Hindlimb muscle (tissue), 1 donor: Measurements from ENCODE around the gene ANO6. TPM values are rescaled to one million over a fixed set of nuclear protein-coding genes. Genes with fewer than 3 reads are reported as not detected.
"Not testable (repeated sequence)": the region's sequence is repeated elsewhere in the genome, so short reads cannot be mapped to it uniquely, and the experiment has no call there.

ENCODE experiments used
- DNase-seq: peaks from one replicate; pipeline ENCODE4 v3.0.0-alpha.2; 2013
- polyA plus RNA-seq: library from polyadenylated mRNA; unstranded; fragments of 120-200 nt; gene quantifications from one replicate; pipeline ENCODE4 v1.2.1, GENCODE V29; 2013; ENCODE audit not compliant: insufficient read length

Gene ANO6
- polyA plus RNA-seq, 1 donor, result 64.7 TPM

GRCh38 chr12:45353944-45354343, 138.0 kb downstream of the ANO6 start:
- no peak for DNase-seq

GRCh38 chr12:45354399-45354798, 138.5 kb downstream of the ANO6 start:
- DNase-seq, result no peak

DNA sequence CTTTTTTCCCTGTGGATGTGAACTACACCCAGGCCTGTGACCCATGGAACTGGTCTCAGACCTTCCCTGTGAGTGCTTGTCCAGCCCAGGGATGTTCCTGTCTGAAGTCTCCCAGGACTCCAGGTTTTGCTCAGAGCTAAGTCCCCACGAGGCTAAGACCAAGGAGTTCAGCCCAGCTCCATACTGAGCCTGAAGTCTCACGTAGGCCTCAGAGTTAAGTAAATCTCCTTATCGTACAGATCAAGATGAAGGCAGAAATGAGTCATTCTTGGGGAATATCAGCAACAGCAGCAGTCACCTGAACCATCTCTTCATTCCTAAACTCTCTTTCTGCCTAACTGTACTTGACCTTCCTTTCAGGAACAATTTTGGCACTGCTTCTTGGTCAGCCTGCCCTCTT, 139.8 kb downstream of the ANO6 start:
- DNase-seq, result no peak

DNA sequence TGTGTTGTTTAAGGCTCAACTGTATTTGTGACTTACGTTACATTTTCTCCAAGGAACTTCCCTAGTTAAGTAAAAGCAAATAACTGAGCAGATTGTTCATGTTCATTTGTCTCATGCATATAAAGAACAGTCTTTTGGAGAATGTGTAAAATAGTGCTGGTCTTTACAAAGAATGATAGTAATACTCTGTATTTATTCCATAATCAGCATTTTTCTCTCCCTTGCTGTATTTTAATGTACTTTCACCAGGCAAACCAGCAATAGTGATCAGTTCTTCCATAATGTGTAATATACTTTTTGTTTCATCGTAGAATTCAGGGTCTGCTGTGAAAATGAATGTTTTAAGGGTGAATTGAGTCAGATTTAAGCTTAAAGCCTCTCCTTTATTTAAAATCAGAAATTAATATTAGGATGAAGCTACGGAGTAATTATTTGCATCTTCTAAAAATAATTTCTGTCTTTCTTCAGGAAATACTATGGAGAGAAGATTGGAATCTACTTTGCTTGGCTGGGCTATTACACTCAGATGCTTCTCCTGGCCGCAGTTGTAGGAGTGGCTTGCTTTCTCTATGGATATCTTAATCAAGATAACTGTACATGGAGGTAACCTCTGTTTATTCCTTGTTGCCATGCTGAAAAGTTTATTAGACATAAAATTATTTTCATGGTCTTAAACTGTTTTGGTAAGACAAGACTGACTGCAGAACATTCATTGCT, 141.1 kb downstream of the ANO6 start:
- DNase-seq, result no peak

GRCh38 chr12:45357539-45358417, 141.9 kb downstream of the ANO6 start:
- peak; percentile 72 for DNase-seq

GRCh38 chr12:45362291-45362690, 146.4 kb downstream of the ANO6 start:
- no peak for DNase-seq

GRCh38 chr12:45363903-45364302, 148.0 kb downstream of the ANO6 start:
- DNase-seq, result no peak

DNA sequence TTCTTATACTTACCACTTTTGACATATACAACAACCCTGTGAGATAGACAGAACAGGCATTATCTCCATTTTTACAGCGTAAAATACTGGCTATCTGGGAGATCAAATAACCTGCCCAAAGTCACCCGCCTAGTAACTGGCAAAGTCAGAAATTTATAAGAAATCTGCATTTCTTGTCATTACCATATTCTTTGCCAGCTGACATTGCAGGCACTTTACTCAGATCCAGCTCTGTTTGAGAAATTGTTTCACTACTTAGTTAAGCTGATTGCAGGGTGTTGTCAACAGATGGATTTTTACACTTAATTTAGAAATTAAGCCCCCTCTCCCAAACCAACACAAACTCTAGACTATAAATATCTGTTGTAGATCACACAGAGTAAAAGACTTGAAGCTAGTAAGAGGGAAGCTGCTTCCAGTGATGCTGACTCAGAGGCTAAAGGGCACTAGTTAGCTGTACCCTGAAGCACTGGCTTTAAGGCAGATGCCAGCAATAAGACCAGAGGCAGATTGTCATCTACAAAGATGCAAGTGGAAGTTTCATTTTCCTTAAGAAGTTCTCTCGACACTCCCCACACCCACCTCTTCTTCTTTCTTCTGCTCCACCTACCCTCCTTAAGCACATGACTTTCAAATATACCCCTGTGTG, 153.1 kb downstream of the ANO6 start:
- DNase-seq, result no peak

DNA sequence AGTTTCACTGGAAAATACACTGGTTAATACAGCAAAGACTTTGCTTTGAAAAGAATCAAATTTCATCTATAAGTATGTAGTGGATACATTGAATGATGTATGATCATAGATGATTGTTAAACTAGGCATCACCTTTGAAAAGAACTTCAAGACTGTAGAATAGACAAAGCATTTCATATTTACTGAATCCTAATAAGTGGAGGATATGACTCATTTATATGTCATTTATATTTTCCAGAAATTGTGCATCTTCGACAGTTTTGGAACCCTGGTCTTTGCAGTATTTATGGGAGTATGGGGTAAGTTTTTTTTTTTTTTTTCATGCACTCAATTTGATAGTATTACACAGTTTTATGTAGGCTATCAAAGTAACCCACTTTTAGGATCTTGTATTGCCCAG, 161.9 kb downstream of the ANO6 start:
- DNase-seq, result no peak

DNA sequence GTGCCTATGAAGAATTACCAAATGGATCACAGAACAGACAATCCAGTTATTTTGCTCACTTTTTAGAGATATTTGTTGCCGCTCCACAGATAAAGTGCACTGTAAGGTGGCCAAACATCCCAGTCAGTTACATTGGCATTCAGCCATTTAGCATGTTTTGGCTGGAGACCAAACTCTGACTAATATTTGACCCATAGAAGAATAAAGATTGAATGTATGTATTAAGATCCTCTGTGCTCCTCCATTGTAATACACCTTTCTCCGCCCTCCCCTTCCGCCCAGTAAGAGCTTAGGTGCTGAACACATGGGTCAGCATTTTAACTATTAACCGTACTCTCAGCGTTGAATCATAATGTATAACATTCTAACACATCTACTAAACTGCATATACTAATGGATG, 163.4 kb downstream of the ANO6 start:
- no peak for DNase-seq

DNA sequence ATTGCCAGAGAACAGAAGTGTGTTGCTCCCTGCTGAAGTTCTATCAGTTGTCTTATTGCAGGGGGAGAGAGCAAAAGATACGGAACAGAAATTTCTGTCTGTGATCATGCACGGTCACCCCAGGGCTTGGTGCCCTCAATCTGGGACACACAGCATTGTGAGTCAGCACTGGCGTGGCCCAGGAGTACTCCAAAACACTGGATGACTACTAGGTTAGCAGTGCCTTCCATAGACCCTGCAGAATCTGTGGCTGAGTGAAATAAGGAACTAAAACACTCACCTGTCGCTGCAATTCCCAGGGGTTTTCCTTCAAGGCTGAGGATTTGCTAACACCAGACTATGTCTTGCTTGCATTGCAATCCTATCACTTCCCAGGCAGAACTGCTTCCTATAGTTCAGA, 165.5 kb downstream of the ANO6 start:
- DNase-seq, result no peak

DNA sequence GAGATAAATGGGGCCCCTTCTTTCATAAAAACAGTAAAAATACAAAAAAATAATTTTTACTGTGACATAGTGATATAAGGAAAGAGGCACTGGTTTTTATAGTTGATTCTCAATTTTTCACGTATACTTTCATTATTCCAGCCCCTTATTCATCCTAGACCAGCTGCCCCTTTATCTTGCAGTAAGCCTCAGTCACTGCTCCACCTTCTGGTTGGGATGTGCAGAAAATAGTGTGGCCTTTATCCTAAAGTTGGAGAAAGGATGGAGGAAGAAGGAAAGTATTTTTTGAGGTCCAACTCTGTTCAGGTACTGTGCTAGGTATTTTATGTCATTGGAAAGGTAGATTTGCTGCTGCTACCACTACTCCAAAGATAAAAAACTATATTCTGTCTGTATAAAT, 172.7 kb downstream of the ANO6 start:
- peak; percentile 68 for DNase-seq

GRCh38 chr12:45389426-45389825, 173.5 kb downstream of the ANO6 start:
- no peak for DNase-seq

- DNase-seq, result not testable (repeated sequence)
Observed at GRCh38 chr12:45397499-45397898, 181.6 kb downstream of the ANO6 start.

GRCh38 chr12:45398552-45398951, 182.7 kb downstream of the ANO6 start:
- no peak for DNase-seq

- DNase-seq, result no peak
Observed at GRCh38 chr12:45400991-45401390, 185.1 kb downstream of the ANO6 start.

DNA sequence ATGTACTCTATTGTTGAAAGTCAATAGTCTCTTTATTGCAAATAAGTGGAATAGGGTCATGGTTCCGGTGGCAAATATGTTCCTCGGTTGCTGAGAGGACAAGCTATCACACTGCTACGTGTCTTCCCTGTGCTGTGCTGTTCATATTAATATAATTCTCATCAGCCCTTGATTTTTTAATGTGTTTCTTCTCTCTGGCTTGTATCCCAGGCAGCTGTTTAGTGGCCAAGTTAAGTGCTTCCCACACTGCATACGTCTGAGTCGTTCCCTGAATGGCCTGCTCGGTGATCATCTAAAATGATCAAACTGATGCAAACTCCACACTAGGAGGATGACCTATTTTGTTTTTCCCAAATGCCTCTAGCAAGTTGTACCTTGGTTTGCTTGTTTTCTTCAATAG, 186.4 kb downstream of the ANO6 start:
- DNase-seq, result peak; percentile 67

GRCh38 chr12:45406988-45407850, 191.3 kb downstream of the ANO6 start:
- peak; percentile 61 for DNase-seq

DNA sequence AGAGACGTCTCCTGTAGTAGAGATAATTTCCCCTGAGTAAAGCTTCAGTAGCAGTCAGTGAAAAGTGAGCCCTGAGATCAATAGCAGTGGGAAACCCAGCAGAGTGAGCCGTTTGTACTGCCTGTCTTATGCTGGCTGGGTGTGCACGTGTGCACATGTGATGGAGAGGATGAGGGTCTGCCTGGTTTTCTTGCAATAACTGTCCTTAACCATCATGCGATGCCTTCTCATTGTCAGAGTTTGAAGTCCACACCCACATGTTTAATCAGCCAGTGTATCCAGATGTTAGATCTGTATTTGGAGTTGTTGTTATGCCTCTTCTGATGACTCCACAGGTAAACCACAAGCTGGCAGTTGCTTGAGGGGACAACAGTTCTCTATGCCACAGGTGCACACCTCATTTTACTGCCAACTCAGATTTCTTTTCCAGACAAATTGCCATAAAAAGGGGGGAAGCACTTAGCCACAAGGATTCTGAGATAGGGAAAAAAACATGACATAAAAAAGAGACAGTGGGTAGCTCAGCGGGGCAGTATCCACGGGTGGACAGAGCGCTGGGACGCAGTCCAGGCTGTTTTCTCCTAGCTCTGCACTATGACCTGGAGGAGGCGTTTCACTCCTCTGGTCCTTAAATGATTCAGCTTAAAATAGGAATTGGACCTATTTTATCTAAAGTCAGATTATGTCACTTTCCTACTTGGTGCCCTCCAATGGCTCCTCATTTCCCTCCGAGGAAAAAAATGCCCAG, 192.3 kb downstream of the ANO6 start:
- no peak for DNase-seq

- DNase-seq, result no peak
Observed at GRCh38 chr12:45408729-45409114, 192.8 kb downstream of the ANO6 start.

GRCh38 chr12:45409966-45410365, 194.1 kb downstream of the ANO6 start:
- DNase-seq, result peak; percentile 22

DNA sequence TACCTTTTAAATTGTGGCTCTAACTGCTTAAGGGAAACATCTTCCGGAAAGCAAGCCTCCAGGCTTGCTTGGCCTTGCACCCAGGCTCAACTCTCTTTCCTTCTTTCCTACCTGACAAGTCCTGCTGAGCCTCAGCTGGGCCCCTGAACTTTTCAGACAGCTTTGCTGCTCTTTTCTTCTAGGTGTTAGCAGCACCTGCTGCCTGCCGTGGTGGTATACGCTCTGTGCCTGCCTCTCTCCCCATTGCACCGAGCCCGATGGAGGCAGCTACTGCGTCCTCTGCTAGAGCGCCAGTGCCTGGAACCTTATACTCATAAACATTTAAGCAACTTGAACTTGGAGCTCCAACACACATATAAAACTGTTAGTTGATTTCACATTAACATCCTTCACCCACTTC, 195.7 kb downstream of the ANO6 start:
- DNase-seq, result no peak
